Panc1 (cell line): Measurements from ENCODE around the gene THAP10. TPM values are rescaled to one million over a fixed set of nuclear protein-coding genes. Genes with fewer than 3 reads are reported as not detected.

ENCODE experiments used
- ATAC-seq: fragments of 200-7000 bp; cut with Tn5 transposase; 2 replicates; pipeline ENCODE4 v1.9.1; 2020; ENCODE audit warnings: mild to moderate bottlenecking, moderate library complexity
- BruUV-seq: library from RNA; stranded (reverse); fragments of 400-500 nt; replicated peaks from 2 replicates; lab custom pipeline; 2021; lab: Mats Ljungman, UMichigan
- CTCF ChIA-PET: fragments of 300-600 bp; sonication (Branson Sonifier 250); formaldehyde crosslinking; loops from one replicate; lab custom pipeline; 2022; ENCODE audit warnings: antibody characterized with exemption; lab: Charles Lee
- POLR2A ChIA-PET: fragments of 300-600 bp; sonication (Branson Sonifier 250); formaldehyde crosslinking; loops from one replicate; lab custom pipeline; 2022; ENCODE audit warnings: antibody characterized with exemption; lab: Charles Lee
- DNase-seq: peaks from one replicate; pipeline ENCODE4 v3.0.0-alpha.2; 2010; ENCODE audit warnings: low read depth, low spot score
- H3K27ac ChIP-seq: 2 replicates; pipeline ENCODE4 v1.5.1; 2011; ENCODE audit warnings: mild to moderate bottlenecking, low read length, inconsistent platforms
- H3K27me3 ChIP-seq: fragments of 200-500 bp; sonication (Bioruptor generic); 2 replicates; pipeline ENCODE4 v1.6.0; 2014; ENCODE audit warnings: low read length, inconsistent platforms; ENCODE audit not compliant: control insufficient read depth, insufficient read depth
- H3K36me3 ChIP-seq: fragments of 200-500 bp; sonication (Bioruptor generic); 2 replicates; pipeline ENCODE4 v1.5.1; 2014; ENCODE audit warnings: inconsistent platforms, mild to moderate bottlenecking, low read length, moderate library complexity; ENCODE audit not compliant: control insufficient read depth, insufficient read depth
- H3K4me1 ChIP-seq: 2 replicates; pipeline ENCODE4 v1.5.1; 2011; ENCODE audit warnings: inconsistent platforms, mild to moderate bottlenecking, low read length, moderate library complexity; ENCODE audit not compliant: control insufficient read depth, insufficient read depth
- H3K4me3 ChIP-seq, 2 experiments: 2 replicates each; pipeline ENCODE4 v1.5.1; 2011 to 2012; ENCODE audit warnings: low read depth in 2 of 2, low read length in 2 of 2, mild to moderate bottlenecking in 2 of 2, inconsistent platforms in 1 of 2, moderate library complexity in 1 of 2
- H3K9me3 ChIP-seq: fragments of 200-500 bp; sonication (Bioruptor generic); 2 replicates; pipeline ENCODE4 v1.5.1; 2014; ENCODE audit warnings: low read depth, mild to moderate bottlenecking, inconsistent platforms, low read length, moderate library complexity; ENCODE audit not compliant: control insufficient read depth, insufficient read depth
- POLR2AphosphoS5 ChIP-seq: IDR thresholded peaks from 2 replicates; pipeline ENCODE4 v1.6.1; 2012; ENCODE audit warnings: mild to moderate bottlenecking, low read depth, low read length, moderate library complexity
- SIN3A ChIP-seq: IDR thresholded peaks from 2 replicates; pipeline ENCODE4 v1.6.1; 2012; ENCODE audit warnings: low read depth, mild to moderate bottlenecking, low read length, moderate library complexity, borderline replicate concordance; ENCODE audit not compliant: insufficient read depth
- TCF7L2 ChIP-seq: IDR thresholded peaks from 2 replicates; pipeline ENCODE4 v1.6.1; 2011; ENCODE audit warnings: mild to moderate bottlenecking, low read depth, low read length, inconsistent platforms
- in situ Hi-C: cut with HindIII; loops from 2 replicates; pipeline ENCODE4 v1.10.0; 2016; ENCODE audit warnings: low sequenced_read_pairs, low pct_unique_long_range_greater_than_20kb
- intact Hi-C: fragments of 100-400 bp; cut with micrococcal nuclease; formaldehyde crosslinking; loops from one replicate; pipeline ENCODE4 v1.10.0; 2022; ENCODE audit not compliant: unreplicated experiment
- total RNA-seq: library from RNA; stranded (reverse); gene quantifications from one replicate; pipeline ENCODE4 v1.2.1, GENCODE V29; 2021; ENCODE audit not compliant: unreplicated experiment
- TF ChIP-seq, protein P1 (sequence below): fragments of 450-650 bp; IDR thresholded peaks from 2 replicates; pipeline ENCODE4 v1.5.1; 2017; ENCODE audit warnings: mild to moderate bottlenecking
- TF ChIP-seq, protein P2 (sequence below), 2 experiments: IDR thresholded peaks; 2 replicates each; pipeline ENCODE4 v1.6.1; 2011 to 2012; ENCODE audit warnings: low read depth in 2 of 2, control low read depth in 1 of 2, low read length in 1 of 2, mild to moderate bottlenecking in 1 of 2, moderate library complexity in 1 of 2; ENCODE audit not compliant: insufficient read depth in 1 of 2

The THAP10 gene
- total RNA-seq, 1 experiment from 2014 or later, result 6.7 TPM

DNA sequence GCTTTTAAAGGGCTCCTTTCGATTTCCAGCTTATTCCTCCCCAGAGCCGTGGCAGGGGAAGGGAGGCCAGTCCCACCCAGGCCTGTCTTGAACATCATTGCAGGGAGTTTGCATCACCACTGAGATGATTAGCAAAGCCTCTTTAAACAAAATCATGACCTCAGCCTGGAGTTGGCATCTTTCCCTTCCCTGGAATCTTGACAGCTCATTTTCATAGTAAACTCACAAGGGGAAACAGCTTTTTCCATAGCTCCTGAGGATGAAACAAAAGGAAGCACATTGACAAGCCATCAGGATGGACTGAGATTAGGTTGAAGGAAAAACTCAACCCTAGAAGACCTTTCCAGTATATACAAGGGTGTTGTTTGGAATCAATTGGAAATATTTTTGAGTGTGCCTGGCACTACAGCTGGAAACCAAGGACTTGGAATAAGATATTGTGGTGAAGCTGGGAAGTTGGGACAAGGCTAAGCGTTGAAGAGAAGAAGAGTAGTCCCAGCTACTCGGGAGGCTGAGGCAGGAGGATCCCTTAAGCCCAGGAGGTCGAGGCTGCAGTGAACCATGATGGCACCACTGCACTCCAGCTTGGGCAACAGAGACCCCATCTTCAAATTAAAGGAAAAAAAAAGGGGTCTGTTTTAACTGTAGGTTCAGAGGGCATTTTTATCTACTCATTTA lies 35.2 kb downstream of the THAP10 start:
- ChIA-PET CTCF (interaction anchor here (0.9 kb wide), 1 partner anchor 18 kb away, joined by 4 read pairs; no protein-coding TSS in a partner anchor), POLR2A (interaction anchor here (1.1 kb wide), 1 partner anchor 25 kb away, joined by 4 read pairs; no protein-coding TSS in a partner anchor)
- H3K9me3 ChIP-seq, result no peaks in the 10 kb centered on the region
- H3K4me1 ChIP-seq, result peaks cover 26% of the 10 kb centered on the region
- no peaks in the 10 kb centered on the region for H3K27me3 ChIP-seq
- H3K4me3 ChIP-seq, result peak overlapping the region in 1 of 2 experiments; percentile 10; a peak in 2 of 4 replicates
- intact Hi-C loops, result no loop called here
- TF ChIP-seq, protein P1, sequence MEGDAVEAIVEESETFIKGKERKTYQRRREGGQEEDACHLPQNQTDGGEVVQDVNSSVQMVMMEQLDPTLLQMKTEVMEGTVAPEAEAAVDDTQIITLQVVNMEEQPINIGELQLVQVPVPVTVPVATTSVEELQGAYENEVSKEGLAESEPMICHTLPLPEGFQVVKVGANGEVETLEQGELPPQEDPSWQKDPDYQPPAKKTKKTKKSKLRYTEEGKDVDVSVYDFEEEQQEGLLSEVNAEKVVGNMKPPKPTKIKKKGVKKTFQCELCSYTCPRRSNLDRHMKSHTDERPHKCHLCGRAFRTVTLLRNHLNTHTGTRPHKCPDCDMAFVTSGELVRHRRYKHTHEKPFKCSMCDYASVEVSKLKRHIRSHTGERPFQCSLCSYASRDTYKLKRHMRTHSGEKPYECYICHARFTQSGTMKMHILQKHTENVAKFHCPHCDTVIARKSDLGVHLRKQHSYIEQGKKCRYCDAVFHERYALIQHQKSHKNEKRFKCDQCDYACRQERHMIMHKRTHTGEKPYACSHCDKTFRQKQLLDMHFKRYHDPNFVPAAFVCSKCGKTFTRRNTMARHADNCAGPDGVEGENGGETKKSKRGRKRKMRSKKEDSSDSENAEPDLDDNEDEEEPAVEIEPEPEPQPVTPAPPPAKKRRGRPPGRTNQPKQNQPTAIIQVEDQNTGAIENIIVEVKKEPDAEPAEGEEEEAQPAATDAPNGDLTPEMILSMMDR, result no peak
- no peak for TF ChIP-seq TCF7L2
- no peak for TF ChIP-seq POLR2AphosphoS5
- TF ChIP-seq, protein P2, sequence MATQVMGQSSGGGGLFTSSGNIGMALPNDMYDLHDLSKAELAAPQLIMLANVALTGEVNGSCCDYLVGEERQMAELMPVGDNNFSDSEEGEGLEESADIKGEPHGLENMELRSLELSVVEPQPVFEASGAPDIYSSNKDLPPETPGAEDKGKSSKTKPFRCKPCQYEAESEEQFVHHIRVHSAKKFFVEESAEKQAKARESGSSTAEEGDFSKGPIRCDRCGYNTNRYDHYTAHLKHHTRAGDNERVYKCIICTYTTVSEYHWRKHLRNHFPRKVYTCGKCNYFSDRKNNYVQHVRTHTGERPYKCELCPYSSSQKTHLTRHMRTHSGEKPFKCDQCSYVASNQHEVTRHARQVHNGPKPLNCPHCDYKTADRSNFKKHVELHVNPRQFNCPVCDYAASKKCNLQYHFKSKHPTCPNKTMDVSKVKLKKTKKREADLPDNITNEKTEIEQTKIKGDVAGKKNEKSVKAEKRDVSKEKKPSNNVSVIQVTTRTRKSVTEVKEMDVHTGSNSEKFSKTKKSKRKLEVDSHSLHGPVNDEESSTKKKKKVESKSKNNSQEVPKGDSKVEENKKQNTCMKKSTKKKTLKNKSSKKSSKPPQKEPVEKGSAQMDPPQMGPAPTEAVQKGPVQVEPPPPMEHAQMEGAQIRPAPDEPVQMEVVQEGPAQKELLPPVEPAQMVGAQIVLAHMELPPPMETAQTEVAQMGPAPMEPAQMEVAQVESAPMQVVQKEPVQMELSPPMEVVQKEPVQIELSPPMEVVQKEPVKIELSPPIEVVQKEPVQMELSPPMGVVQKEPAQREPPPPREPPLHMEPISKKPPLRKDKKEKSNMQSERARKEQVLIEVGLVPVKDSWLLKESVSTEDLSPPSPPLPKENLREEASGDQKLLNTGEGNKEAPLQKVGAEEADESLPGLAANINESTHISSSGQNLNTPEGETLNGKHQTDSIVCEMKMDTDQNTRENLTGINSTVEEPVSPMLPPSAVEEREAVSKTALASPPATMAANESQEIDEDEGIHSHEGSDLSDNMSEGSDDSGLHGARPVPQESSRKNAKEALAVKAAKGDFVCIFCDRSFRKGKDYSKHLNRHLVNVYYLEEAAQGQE (IDR thresholded peaks at IDR 0.05; ENCODE audit: insufficient read depth in 1 of 2, low read depth in 2 of 2, low read length in 1 of 2), result no peak
- no peak for TF ChIP-seq SIN3A
- H3K36me3 ChIP-seq, result no peaks in the 10 kb centered on the region
- ATAC-seq (no peak), DNase-seq (peak; percentile 99)
- in situ Hi-C loops, result no loop called here
- TSS peak; percentile 38 for BruUV-seq
- H3K27ac ChIP-seq, result peak overlapping the region; percentile 66

DNA sequence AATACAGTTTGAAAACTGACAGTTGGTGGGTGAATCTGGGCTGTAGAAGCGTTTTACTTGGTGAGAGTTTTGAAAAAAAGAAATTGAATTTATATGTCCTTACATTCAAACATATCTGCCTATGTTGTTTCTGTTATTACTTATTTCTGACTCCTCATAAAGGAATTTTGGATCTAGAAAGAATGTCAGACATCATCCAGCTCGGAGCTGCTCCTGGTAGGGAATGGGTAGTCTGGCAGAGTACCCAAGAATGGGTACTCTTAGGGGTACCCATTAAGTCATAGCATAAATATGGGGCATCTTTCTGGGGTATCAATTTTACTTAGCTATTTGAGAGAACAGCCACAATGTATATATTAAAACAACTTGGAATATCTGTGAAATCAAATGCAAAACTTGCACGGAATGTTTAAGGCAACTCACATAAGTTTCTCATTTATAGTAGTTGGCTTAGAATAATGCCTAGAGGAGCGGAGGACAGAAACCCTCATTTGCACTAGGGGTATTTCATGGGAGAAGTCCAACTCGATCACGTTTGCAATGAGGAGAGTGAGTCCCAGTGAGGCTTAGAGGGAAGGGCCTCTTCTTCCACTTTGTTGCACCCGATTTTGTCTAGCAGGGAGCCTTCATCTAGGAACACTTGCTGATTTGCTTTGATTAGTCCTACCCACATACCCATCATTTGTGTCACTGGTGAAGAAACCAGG lies 35.9 kb downstream of the THAP10 start:
- CTCF ChIA-PET, result interaction anchor here (0.9 kb wide), 1 partner anchor 18 kb away, joined by 5 read pairs; no protein-coding TSS in a partner anchor
- Histone ChIP-seq H3K4me3 (peak overlapping the region in 1 of 2 experiments; percentile 10; a peak in 2 of 4 replicates), H3K27ac (peak overlapping the region; percentile 66), H3K36me3 (no peaks in the 10 kb centered on the region), H3K9me3 (no peaks in the 10 kb centered on the region), H3K27me3 (no peaks in the 10 kb centered on the region), H3K4me1 (peaks cover 28% of the 10 kb centered on the region)
- in situ Hi-C loops (no loop called here), intact Hi-C loops (no loop called here)
- BruUV-seq, result no TSS peak
- TF ChIP-seq, protein P1, result no peak
- TF ChIP-seq, protein P2 (IDR thresholded peaks at IDR 0.05; ENCODE audit: insufficient read depth in 1 of 2, low read depth in 2 of 2, low read length in 1 of 2), result no peak
- TF ChIP-seq TCF7L2, result no peak
- no peak for TF ChIP-seq POLR2AphosphoS5
- ATAC-seq, result no peak
- no peak for DNase-seq
- POLR2A ChIA-PET, result interaction anchor here (0.5 to 1.1 kb wide), 2 partner anchors 25 to 251 kb away, joined by 4 to 6 read pairs; no protein-coding TSS in a partner anchor
